Body of pancreas (tissue), 4 donors: ENCODE results near the gene IL36G.

Experiments used
- POLR2A ChIP-seq, 3 donors: fragments of 450-650 bp; IDR thresholded peaks; one replicate each; pipeline ENCODE4 v1.6.1; 2016; ENCODE audit warnings: antibody characterized with exemption in 3 of 3, mild to moderate bottlenecking in 2 of 3
- TF ChIP-seq, protein P1 (sequence below), 7 experiments: fragments of 450-650 bp in 4 of 7; fragments of 200-600 bp in 3 of 7; sonication (generic) in 3 of 7; IDR thresholded peaks; one replicate each; pipeline ENCODE4 v1.5.1; 2016 to 2019; ENCODE audit warnings: antibody characterized with exemption in 7 of 7

- TF ChIP-seq, protein P1, sequence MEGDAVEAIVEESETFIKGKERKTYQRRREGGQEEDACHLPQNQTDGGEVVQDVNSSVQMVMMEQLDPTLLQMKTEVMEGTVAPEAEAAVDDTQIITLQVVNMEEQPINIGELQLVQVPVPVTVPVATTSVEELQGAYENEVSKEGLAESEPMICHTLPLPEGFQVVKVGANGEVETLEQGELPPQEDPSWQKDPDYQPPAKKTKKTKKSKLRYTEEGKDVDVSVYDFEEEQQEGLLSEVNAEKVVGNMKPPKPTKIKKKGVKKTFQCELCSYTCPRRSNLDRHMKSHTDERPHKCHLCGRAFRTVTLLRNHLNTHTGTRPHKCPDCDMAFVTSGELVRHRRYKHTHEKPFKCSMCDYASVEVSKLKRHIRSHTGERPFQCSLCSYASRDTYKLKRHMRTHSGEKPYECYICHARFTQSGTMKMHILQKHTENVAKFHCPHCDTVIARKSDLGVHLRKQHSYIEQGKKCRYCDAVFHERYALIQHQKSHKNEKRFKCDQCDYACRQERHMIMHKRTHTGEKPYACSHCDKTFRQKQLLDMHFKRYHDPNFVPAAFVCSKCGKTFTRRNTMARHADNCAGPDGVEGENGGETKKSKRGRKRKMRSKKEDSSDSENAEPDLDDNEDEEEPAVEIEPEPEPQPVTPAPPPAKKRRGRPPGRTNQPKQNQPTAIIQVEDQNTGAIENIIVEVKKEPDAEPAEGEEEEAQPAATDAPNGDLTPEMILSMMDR (IDR thresholded peaks at IDR 0.05), result no peak
- TF ChIP-seq POLR2A (IDR thresholded peaks at IDR 0.05), result no peak
Measured at GRCh38 chr2:113000436-113000835, 22.6 kb downstream of the IL36G start.
